IPS-15b (cell line): ENCODE measurements around the gene TNRC6C.
"Not testable (repeated sequence)": the region's sequence is repeated elsewhere in the genome, so short reads cannot be mapped to it uniquely, and the experiment has no call there.

ENCODE experiments used
- H3K27me3 ChIP-seq: one replicate; pipeline ENCODE4 v1.6.1; 2013; ENCODE audit warnings: low read length; ENCODE audit not compliant: control insufficient read depth, insufficient read depth
- H3K36me3 ChIP-seq: one replicate; pipeline ENCODE4 v1.6.1; 2013; ENCODE audit warnings: low read length; ENCODE audit not compliant: control insufficient read depth, insufficient read depth
- H3K4me1 ChIP-seq: one replicate; pipeline ENCODE4 v1.6.1; 2013; ENCODE audit warnings: mild to moderate bottlenecking, low read length; ENCODE audit not compliant: control insufficient read depth, insufficient read depth
- H3K4me3 ChIP-seq: one replicate; pipeline ENCODE4 v1.5.1; 2013; ENCODE audit warnings: low read depth, low read length
- H3K9ac ChIP-seq: one replicate; pipeline ENCODE4 v1.6.1; 2013; ENCODE audit warnings: low read depth, mild to moderate bottlenecking, low read length
- H3K9me3 ChIP-seq: one replicate; pipeline ENCODE4 v1.6.1; 2013; ENCODE audit warnings: mild to moderate bottlenecking, low read length; ENCODE audit not compliant: control insufficient read depth, insufficient read depth

Gene TNRC6C

GRCh38 chr17:77935744-77936143, 22.8 kb upstream of the TNRC6C start:
- H3K9me3 ChIP-seq, H3K4me3 ChIP-seq, H3K36me3 ChIP-seq, H3K4me1 ChIP-seq, H3K9ac ChIP-seq, H3K27me3 ChIP-seq: not testable (repeated sequence)

- H3K9ac ChIP-seq = no peak overlapping the region
- no peaks in the 10 kb centered on the region for H3K36me3 ChIP-seq
- H3K4me3 ChIP-seq = no peak overlapping the region
- H3K27me3 ChIP-seq = no peaks in the 10 kb centered on the region
- peaks cover 4% of the 10 kb centered on the region for H3K4me1 ChIP-seq
- H3K9me3 ChIP-seq = no peaks in the 10 kb centered on the region
Observed at GRCh38 chr17:77936881-77937280, 21.6 kb upstream of the TNRC6C start.

GRCh38 chr17:77941004-77941403, 17.5 kb upstream of the TNRC6C start:
- Histone ChIP-seq H3K9me3 (no peaks in the 10 kb centered on the region), H3K4me3 (no peak overlapping the region), H3K9ac (no peak overlapping the region), H3K27me3 (no peaks in the 10 kb centered on the region), H3K4me1 (peaks cover 2% of the 10 kb centered on the region), H3K36me3 (no peaks in the 10 kb centered on the region)

GRCh38 chr17:77942112-77942988, 16.2 kb upstream of the TNRC6C start:
- H3K9ac ChIP-seq = no peak overlapping the region
- H3K27me3 ChIP-seq = no peaks in the 10 kb centered on the region
- H3K9me3 ChIP-seq = no peaks in the 10 kb centered on the region
- no peak overlapping the region for H3K4me3 ChIP-seq
- no peaks in the 10 kb centered on the region for H3K36me3 ChIP-seq
- H3K4me1 ChIP-seq = no peaks in the 10 kb centered on the region

DNA sequence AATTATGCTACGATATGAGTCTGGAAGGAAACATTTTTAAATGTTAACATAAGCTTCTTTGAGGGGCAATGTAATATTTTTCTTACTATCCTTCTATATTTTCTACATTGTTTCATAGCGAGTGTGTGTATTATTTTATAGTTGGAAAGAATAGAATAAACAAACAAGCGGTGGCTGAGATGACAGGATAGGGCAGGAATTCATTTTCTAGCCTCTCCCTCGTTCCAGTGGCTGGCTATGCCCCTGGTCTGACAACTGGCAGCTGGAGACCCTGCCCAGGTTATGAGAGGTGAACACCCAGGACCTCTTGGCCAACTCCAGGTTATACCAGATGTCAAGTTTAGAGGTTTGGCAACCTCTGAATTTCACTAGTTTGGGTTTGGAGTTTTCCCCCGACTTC, 14.5 kb upstream of the TNRC6C start:
- H3K4me3 ChIP-seq = no peak overlapping the region
- no peaks in the 10 kb centered on the region for H3K36me3 ChIP-seq
- H3K27me3 ChIP-seq = no peaks in the 10 kb centered on the region
- H3K4me1 ChIP-seq = no peaks in the 10 kb centered on the region
- H3K9ac ChIP-seq = no peak overlapping the region
- H3K9me3 ChIP-seq = no peaks in the 10 kb centered on the region

- Histone ChIP-seq H3K9ac (no peak overlapping the region), H3K9me3 (no peaks in the 10 kb centered on the region), H3K4me1 (no peaks in the 10 kb centered on the region), H3K27me3 (no peaks in the 10 kb centered on the region), H3K36me3 (no peaks in the 10 kb centered on the region), H3K4me3 (no peak overlapping the region)
Observed at GRCh38 chr17:77944390-77945222, 13.9 kb upstream of the TNRC6C start.

- no peaks in the 10 kb centered on the region for H3K4me1 ChIP-seq
- no peaks in the 10 kb centered on the region for H3K9me3 ChIP-seq
- H3K9ac ChIP-seq = no peak overlapping the region
- no peaks in the 10 kb centered on the region for H3K36me3 ChIP-seq
- H3K4me3 ChIP-seq = no peak overlapping the region
- peaks cover under 1% of the 10 kb centered on the region for H3K27me3 ChIP-seq
Observed at GRCh38 chr17:77946900-77947645, 11.4 kb upstream of the TNRC6C start.

DNA sequence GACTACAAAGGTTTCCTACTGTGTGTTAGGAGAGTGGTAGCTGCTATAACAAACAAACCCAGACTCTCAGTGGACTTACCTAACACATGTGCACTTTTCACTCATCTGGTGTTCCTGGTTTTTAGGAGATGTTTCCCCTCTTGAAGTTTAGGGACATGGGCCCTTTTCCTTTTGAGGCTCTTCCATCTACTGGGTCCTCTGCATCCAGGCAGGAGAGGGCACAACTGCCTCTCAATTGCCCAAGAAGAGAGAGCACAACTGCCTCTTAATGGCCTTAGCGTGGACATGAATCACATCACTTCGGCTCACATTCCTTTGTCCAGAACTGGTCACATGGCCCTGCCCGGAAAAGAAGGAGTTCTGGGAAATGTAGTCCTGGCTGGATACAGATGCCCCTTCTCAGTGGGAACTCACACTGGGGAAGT, 9.8 kb upstream of the TNRC6C start:
- H3K4me3 ChIP-seq = no peak overlapping the region
- H3K36me3 ChIP-seq = no peaks in the 10 kb centered on the region
- H3K9me3 ChIP-seq = no peaks in the 10 kb centered on the region
- H3K27me3 ChIP-seq = peaks cover 7% of the 10 kb centered on the region
- no peak overlapping the region for H3K9ac ChIP-seq
- H3K4me1 ChIP-seq = no peaks in the 10 kb centered on the region

- H3K4me3 ChIP-seq = no peak overlapping the region
- H3K9me3 ChIP-seq = no peaks in the 10 kb centered on the region
- no peaks in the 10 kb centered on the region for H3K36me3 ChIP-seq
- H3K27me3 ChIP-seq = peaks cover 26% of the 10 kb centered on the region
- no peaks in the 10 kb centered on the region for H3K4me1 ChIP-seq
- no peak overlapping the region for H3K9ac ChIP-seq
Observed at GRCh38 chr17:77951123-77951522, 7.4 kb upstream of the TNRC6C start.

DNA sequence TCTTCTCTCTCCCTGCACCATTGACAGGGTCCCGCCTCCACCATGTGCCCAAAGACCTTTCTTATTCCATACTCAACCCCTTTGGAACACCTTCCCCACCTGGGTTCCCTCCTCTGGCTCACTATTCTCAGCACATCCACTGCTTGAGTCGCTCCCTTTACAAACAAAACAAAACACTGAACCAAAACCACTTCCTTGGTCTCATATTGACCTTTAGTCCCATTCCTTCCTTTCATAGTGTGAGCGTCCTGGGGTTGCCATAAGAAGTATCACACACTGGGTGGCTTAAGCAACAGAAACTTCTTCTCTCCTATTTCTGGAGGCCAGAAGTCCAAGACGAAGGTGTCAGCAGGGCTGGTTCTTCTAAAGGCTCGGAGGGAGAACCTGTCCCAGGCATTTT, 6.1 kb upstream of the TNRC6C start:
- H3K4me3 ChIP-seq = no peak overlapping the region
- no peak overlapping the region for H3K9ac ChIP-seq
- peaks cover 3% of the 10 kb centered on the region for H3K4me1 ChIP-seq
- peaks cover 39% of the 10 kb centered on the region for H3K27me3 ChIP-seq
- H3K9me3 ChIP-seq = no peaks in the 10 kb centered on the region
- H3K36me3 ChIP-seq = no peaks in the 10 kb centered on the region

DNA sequence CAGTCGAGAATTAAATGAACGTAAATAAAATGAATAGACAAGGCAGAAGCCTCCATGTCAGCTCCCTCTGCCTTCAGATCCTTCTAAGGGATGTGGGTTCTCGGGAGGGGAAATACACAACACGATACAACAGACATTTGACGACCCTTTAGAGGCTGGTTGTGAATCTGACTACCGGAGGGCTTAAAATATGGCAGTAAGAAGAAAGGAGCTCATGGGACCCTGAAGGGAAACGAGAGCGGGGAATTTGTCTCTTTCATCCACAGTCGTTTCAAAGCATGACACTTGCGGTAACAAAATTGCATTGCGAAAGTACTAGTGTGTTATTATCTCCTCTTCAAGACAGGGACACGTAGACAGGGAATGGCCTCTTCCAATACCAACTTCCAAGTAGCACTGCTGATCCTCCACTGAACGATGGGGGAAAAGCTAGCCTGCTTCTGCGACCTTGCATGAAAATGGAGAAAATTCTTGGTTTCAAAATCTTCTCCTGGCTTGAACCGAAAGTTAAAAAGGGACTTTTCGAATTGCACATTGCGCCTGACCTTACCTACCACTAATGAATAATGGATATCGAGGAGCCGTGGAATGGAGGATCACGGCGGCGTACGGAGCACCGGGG, 1.2 kb upstream of the TNRC6C start:
- Histone ChIP-seq H3K27me3 (peaks cover 51% of the 10 kb centered on the region), H3K9me3 (no peaks in the 10 kb centered on the region), H3K9ac (peak overlapping the region; percentile 62)

More for the DNA sequence above, 1.2 kb upstream of the TNRC6C start:
- peaks cover 11% of the 10 kb centered on the region for H3K4me1 ChIP-seq
- H3K4me3 ChIP-seq = peak overlapping the region; percentile 60
- H3K36me3 ChIP-seq = no peaks in the 10 kb centered on the region
